HL-60/S4 treated with phorbol 12-myristate 13-acetate at 8.2 ng/mL for 4 days and 3 days (cell line): ENCODE results near the gene DDIAS.
"Not testable (repeated sequence)": the region's sequence is repeated elsewhere in the genome, so short reads cannot be mapped to it uniquely, and the experiment has no call there.

Experiments
- in situ Hi-C: fragments of 300-500 bp; cut with MboI; formaldehyde crosslinking; loops from 2 replicates; pipeline ENCODE4 v1.15.0; 2022; ENCODE audit warnings: low sequenced_read_pairs

Gene DDIAS, protein sequence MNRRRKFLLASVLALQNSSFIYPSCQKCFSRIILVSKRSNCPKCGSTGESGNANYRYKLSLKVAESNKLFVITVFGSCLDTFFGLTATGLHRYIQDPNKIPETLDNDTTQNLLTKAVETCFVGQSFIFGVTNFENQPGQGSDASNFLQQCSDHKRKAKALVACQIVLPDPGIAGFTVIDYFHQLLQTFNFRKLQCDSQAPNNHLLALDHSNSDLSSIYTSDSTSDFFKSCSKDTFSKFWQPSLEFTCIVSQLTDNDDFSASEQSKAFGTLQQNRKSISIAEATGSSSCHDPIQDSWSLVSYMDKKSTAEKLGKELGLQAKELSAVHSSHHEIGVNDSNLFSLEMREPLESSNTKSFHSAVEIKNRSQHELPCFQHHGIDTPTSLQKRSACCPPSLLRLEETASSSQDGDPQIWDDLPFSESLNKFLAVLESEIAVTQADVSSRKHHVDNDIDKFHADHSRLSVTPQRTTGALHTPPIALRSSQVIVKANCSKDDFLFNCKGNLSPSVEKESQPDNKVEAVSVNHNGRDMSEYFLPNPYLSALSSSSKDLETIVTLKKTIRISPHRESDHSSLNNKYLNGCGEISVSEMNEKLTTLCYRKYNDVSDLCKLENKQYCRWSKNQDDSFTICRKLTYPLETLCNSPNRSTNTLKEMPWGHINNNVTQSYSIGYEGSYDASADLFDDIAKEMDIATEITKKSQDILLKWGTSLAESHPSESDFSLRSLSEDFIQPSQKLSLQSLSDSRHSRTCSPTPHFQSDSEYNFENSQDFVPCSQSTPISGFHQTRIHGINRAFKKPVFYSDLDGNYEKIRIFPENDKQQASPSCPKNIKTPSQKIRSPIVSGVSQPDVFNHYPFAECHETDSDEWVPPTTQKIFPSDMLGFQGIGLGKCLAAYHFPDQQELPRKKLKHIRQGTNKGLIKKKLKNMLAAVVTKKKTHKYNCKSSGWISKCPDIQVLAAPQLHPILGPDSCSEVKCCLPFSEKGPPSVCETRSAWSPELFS

DNA sequence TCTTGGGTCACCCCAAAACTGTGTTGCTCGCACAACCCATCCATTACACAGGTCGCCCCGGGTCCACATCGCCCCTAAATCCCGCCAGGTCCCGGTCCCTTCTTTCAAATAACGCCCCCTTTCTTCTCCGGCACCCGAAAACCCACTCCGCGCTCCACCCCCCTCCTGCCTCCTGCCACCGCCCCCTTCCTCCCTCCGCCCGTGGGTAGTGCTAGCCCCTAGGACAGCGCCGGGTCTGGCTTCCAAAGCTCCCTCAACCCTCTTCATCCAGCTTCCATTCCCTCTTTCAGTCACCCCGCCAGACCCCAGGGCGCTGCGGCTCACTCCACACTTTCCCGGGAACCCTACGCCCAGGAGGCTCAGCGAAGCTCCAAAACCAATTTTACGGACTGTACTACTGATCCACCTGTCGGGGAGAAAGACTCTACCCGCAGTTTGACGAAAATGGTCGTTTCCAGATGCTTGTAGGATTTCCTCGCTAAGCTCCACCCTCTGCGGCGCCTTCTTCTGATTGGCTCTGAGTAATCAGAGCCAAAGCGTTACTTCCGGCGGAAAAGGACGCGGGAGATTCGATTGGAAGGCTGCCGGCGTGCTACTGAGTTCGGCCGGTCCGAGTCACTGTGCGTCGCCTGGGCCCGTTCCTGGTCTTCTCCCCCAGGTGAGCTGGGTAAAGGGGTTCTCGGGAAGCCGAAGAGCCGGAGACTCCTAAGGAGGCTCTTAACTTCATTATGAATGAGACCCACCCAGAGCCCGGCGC, at the start of gene DDIAS:
Gene DDIAS, plus strand, starts transcription at position 572 of the 757 bp plus-strand sequence. CDS start 13,003 bp downstream, outside the sequence.
- in situ Hi-C loops = no loop called here

DNA sequence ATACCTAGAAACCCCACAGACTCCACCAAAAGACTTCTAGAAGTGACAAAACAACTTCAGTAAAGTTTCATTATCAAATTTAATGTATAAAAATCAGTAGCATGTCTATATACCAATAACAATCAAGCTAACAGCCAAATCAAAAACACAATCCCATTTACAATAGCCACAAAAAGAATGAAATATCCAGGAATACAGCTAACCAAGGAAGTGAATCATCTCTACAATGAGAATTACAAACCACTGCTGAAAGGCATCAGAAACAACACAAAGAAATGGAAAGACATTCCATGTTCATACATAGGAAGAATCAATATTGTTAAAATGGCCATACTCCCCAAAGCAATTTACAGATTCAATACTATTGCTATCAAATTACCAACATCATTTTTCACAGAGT, 47.3 kb upstream of the DDIAS start:
- in situ Hi-C loops = no loop called here

DNA sequence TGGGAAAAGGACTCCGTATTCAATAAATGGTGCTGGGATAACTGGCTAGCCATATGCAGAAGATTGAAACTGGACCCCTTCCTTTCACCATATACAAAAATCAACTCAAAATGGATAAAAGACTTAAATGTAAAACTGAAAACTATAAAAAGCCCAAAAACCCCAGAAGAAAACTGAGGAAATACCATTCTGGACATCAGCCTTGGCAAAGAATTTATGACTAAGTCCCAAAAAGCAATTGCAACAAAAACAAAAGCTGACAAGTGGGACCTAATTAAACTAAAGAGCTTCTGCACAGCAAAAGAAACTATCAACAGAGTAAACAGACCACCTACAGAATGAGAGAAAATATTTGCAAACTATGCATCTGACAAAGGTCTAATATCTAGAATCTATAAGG, 46.6 kb upstream of the DDIAS start:
- in situ Hi-C loops = not testable (repeated sequence)

DNA sequence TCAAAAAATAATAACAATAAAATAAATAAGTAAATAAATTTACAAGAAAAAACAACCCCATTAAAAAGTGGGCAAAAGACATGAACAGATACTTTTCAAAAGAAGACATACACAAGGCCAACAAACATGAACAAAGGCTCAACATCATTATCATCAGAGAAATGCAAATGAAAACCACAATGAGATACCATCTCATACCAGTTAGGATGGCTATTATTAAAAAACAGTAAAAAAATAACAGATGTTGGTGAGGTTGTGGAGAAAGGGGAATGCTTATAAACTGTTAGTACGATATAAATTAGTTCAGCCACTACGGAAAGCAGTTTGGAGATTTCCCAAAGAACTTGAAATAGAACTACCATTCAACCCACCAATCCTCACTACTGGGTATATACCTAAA, 45.9 kb upstream of the DDIAS start:
- in situ Hi-C loops = no loop called here

DNA sequence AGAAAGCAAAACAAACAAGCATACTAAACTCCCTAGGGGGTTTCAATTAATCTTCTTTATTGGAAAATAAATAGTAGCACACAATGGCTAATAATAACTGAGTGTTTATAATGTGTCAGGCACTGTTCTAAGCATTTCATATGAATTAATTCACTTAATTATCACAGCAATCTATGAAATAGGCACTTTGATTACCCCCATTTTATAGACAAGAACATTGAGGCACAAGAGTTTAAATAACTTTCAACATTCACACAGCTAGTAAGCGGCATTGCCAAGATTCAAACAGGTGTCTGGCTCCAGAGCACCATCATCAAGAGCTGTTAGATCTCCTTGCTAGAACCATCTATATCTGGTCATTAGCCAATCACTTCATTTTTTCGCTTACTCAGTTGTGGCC, 44.4 kb upstream of the DDIAS start:
- in situ Hi-C loops = no loop called here

DNA sequence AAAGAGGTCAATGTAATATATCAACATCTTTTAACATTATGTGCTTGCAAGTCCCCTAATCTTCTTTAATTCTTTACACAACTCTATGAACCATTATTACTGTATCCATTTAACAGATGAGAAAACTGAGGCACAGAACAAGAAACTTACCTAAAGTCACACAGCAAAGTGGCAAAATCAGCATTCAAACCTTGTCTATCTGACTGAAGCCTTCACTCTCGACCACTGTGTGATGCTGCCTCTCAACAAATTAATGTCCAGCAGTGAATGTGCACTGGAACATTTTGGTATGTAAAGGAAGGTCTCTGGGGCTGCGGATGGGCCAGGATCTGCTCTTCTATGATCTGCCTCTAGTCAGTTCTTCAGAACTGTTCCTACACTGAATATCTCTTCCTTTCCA, 43.4 kb upstream of the DDIAS start:
- in situ Hi-C loops = no loop called here

DNA sequence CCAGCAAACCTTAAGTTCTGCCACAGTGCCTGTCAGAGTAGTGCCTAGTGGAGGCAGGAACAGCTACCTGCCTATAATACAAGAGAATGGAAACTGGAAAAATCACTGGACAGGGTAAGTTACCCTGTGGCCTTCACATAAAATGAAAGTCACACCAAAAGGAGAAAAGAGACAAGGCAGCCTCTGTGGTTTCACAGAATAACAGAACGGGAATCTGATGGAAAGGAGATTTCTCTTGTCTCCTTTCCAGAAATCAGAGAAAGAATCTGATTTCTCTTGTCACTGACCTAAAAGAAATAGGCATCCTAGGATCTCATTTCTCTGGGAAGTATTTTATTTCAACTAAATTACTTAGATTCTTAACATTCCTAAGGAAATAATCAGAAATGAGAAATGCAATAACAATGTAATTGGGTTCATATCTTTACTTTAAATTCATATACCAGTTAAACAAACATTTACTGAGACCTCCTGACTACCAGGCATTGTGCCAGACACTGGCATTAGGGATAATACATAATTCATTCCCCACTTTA, 42.9 kb upstream of the DDIAS start:
- in situ Hi-C loops = no loop called here

DNA sequence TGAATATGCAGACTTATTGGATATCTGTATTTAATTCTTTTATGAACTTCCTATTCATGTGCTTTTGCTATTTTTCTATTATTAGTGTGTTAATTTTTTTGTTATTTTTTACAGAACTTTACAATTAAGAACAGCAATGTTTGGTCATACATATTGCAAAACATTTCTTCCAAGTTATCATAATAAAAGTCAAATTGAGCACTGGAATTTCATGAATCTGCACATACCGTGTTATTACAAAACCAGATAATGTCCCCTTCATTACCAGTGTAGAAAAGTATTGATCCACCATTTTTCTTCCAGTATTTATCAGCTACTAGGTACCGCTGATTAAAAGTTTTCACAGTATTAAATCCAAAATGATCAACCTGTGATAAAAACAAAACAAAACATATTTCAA, 41.8 kb upstream of the DDIAS start:
- in situ Hi-C loops = no loop called here

DNA sequence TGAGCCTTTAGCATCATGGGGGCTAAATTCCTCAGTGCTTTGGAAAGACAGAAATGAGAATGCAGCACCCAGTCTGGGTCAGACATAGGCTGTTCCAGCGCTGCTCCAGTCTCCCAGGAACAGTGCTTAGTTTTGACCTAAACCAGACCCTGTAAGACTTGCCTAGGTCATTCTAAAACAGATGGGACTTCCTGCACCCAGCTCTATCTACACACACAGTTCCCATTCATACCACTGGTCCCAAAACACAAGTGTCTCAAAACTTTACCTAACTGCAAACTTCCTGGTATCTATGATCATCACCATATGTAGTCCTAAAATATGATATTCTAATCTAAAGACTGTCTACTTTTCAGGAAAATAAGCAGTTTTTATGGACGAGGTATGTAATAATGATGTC, 39.2 kb upstream of the DDIAS start:
- in situ Hi-C loops = no loop called here

DNA sequence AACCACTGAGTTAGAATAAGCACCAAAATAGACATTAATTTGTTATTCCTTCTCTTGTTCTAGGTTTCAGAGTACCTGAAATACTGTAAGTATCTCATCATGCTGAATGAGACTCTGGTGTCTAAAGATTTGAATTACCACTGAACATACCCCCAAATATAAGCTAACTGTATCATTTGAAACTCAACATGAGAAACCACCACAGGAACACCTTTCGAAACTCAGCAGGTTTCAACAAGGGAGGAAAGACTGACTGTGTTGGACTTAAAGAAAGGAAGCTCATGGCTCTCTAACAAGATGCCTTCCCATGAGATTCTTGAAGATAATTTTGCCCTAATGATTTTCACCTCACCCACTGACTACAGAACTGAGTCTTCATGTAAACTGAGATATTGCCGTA, 38.3 kb upstream of the DDIAS start:
- in situ Hi-C loops = no loop called here

DNA sequence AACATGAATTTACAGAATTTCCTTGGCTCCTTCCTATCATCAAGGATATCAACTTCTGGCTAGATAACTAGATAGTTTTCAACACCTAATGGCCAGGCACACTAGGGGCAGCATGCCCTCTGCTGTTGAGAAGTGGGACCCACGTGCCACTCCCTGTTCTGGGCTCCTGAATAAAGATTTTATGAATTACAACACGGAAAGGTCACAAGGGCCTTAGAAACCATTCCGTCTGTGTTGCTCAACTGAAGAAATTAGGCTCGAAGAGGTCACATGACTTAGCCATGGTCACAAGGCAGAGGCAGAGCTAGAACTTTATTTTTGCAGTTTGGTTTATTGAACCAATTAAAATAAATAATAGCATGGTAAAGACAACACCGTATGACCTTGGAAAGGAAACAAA, 37.3 kb upstream of the DDIAS start:
- in situ Hi-C loops = no loop called here

DNA sequence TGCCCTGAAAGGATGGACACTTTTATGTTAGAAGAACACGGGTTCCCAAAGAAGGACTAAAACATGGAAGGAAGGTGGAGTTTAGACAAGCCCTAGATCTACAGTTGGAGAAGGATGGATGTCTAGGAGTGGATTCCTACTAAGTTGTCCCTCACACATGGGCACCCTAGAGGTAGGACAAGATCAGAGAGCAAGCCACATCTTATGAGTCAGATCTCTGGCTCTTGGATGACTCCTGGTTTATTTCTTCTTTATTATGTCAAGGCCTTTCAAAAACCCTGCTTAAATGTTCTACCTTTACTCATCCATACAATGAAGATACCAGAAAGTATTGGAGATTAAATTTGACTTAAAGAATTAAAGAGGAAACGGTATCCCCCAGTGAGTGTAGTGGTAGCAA, 35.7 kb upstream of the DDIAS start:
- in situ Hi-C loops = no loop called here

DNA sequence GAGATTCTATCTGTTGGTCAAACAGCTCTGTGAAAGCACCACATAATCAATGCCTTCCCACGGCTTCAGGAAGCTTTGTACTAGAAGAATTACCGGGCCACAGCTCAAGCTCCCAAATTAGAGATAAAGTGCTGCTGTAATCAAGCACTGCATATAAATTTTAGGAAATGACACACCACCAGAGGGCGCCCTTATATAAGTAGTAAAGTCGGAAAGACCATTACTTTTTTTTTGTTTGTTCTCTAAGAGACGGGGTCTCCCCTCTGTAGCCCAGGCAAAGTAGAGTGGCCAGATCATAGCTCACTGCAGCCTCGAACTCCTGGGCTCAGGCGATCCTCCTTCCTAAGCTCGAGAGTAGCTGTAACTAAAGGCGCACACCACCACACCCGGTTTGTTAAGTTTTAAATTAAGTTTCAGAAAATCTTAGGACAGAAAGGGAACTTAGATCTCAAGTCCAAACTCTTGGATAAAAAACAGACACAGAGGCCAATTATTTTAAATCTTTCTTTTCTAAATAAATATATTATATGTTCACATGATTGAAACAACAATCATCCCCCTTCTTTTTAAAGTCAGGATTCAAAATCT, 33.9 kb upstream of the DDIAS start:
- in situ Hi-C loops = no loop called here

DNA sequence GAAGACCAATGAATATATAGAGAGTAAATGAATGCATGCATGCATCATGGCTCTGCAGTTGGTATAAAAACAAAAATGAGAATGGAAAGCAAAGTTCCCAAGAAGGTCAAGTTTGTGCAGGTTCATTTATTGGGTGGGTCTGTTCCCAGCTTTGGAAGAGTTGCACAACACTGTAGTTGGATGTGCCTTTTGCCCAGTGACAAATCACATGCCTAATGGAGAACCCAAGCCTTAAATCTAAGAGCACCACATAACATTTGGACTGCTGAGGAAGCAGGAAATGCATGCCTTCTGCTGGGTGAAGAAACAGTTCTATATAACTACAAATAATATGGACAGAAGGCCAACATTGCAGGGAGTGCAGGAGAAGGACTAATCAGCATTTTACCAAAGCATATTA, 31.9 kb upstream of the DDIAS start:
- in situ Hi-C loops = no loop called here

DNA sequence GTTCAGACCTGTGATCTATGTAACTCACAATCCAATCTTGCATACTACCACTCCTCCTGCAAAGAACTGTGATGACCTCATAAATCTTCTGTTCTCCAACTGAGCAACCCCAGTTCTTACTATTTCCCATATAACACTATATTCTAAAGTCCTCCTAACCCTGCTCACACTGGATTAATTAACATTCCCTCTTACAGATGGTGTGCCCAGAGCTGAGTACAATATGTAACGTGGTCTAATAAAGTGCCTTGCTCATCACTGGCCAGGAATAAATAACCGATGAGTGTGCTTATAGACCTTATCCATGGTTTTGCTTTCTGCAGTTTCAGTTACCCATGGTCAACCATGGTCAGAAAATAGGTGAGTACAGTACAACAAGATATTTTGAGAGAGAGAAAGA, 29.9 kb upstream of the DDIAS start:
- in situ Hi-C loops = no loop called here

DNA sequence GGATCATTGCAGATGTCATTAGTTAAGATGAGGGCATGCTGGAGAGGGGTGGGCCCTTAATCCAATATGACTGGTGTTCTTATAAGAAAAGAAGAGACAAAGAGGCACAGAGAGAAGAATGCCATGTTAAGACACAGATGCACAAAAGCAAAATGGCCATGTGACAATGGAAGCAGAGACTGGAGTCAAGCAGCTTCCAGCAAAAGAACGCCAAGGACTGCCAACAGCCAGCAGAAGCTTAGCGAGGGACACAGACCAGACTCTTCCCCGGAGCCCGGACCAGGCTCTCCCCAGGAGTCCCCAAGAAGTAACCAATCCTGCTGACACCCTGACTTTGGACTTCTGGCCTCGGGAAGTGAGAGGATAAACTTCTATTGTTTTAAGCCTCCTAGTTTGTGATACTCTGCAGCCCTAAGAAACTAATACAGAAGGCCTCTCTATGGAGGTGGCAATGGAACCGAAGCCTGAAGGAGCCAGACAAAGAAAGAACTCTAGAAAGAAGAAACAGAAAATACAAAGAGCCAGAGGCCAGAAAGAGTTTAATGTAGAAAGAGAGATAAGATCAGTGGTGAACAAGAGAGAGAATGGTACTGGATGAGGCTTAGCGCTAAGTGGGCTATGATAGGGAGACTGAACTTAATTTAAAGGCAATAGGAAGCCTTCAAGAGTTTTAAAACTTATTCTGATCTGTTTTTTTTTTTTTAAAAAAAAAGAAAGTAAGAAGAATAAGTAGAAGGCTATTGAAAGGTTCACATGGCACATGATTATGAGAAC, 29.0 kb upstream of the DDIAS start:
- in situ Hi-C loops = no loop called here

DNA sequence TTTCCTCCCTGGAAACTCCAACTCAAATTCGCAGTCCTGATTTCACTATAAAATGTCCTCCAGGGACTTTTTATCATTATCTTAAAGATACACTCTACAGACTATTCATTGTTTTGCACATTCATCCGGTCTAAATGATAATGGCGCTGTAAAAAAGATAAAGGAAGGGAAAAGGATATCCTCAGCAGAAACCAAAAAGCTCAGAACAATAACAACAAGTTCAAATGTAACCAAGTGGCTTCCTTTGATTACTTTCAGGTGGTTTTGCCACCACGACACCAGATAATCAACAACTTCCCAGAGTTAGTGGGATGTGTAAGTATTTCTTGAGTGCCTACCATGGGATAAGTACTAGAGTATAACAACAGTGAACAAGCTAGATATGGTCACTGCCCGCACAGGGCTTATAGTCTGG, 27.6 kb upstream of the DDIAS start:
- in situ Hi-C loops = no loop called here

DNA sequence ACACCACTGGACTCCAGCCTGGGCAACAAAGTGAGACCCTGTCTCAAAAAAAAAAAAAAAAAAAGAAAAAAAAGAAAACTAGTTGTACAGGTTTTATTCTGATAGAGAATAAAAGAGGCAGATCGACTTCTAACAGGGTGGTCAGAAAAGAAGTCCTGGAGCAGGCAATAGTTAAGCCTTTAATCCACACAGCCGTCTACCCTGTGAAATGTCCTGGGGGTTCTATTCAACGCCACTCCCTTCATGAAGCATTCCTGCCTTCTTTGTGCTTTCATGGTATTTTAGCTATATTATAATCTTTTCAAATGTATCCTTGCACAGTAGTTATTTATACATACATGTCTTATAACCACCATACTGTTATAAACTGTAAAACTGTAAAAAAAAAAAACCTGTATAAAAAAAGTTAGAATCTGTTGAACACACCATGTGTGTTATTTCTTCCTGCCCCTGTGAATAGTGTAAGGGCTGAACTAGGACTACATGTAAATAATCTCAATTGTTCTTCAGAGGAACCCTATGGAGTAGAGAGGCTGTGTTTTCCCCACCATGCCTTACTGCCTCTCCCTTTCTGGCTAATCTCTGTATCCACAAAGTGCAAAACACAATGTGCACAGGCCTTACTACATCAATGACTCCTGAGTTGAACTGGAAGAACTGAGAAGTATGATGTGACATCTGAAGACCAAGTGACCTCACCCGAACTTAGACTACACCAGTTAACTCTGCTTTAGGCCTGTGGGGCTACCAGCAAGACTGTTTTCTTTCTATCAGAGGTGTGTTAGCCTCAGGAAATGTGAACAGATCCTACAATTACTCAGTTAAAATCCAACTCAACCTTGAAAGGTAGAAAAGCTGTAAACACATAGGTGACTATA, 26.7 kb upstream of the DDIAS start:
- in situ Hi-C loops = no loop called here

DNA sequence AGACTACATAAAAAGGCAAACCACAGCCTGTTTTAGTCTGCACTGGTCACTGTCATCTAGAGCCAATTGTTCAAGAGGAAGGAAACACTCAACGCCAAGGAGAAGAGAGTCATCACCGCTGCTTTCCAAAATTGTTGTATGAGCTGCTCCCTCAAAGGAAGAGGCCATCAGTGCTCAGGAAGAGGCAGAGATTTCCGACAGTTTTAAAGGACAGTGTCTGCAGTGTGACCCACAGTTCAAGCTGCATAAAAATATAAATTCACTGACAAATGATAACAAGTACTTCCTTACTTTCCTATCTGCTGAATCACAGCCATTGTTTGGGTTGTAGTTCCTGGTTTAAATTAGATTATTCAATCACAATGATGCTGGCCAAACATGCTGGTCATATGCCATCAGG, 17.7 kb upstream of the DDIAS start:
- in situ Hi-C loops = no loop called here
